ENCODE results near the gene PIP5KL1.

DNA sequence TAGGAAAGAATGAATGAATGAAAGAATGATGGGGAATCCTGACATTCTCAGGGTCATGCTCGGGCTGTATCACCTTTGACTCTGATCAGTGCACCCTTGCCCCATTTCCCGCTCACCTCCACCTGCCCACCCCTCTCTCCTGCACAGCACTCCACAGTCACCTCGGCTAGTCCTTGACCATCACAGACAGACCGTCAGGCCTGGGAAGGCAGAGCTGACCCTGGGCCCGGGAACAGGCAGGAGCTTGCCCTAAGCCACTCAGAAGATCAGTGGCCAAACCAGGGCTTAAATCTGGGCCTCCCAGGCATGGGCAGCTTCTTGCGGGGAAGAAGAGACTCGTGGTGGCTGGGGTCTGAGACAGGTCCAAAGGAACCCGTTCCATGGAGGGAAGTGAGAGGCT lies 34.8 kb downstream of the PIP5KL1 start:
- no peak for TF ChIP-seq TCF7L2 (IDR thresholded peaks at IDR 0.05; ENCODE audit: low read depth, low read length)
- TF ChIP-seq, protein P1, sequence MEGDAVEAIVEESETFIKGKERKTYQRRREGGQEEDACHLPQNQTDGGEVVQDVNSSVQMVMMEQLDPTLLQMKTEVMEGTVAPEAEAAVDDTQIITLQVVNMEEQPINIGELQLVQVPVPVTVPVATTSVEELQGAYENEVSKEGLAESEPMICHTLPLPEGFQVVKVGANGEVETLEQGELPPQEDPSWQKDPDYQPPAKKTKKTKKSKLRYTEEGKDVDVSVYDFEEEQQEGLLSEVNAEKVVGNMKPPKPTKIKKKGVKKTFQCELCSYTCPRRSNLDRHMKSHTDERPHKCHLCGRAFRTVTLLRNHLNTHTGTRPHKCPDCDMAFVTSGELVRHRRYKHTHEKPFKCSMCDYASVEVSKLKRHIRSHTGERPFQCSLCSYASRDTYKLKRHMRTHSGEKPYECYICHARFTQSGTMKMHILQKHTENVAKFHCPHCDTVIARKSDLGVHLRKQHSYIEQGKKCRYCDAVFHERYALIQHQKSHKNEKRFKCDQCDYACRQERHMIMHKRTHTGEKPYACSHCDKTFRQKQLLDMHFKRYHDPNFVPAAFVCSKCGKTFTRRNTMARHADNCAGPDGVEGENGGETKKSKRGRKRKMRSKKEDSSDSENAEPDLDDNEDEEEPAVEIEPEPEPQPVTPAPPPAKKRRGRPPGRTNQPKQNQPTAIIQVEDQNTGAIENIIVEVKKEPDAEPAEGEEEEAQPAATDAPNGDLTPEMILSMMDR (IDR thresholded peaks at IDR 0.05), result no peak

All from Panc1 (cell line).